Hepatocyte (in vitro differentiated cells): ENCODE results near the gene GABBR2. TPM values are rescaled to one million over a fixed set of nuclear protein-coding genes. Genes with fewer than 3 reads are reported as not detected.

ENCODE experiments used
- DNase-seq: peaks from one replicate; pipeline ENCODE4 v3.0.0-alpha.2; 2016; ENCODE audit warnings: low spot score
- H2AFZ ChIP-seq: fragments of 200-600 bp; sonication (generic); 2 replicates; pipeline ENCODE4 v1.6.0; 2016; ENCODE audit warnings: antibody characterized with exemption, mild to moderate bottlenecking
- H3K27ac ChIP-seq: fragments of 200-600 bp; sonication (generic); 2 replicates; pipeline ENCODE4 v1.5.1; 2016; ENCODE audit warnings: mild to moderate bottlenecking
- H3K27me3 ChIP-seq: fragments of 200-600 bp; sonication (generic); 2 replicates; pipeline ENCODE4 v1.6.1; 2016
- H3K36me3 ChIP-seq: fragments of 200-600 bp; sonication (generic); replicated peaks from 2 replicates; pipeline ENCODE4 v1.5.1; 2016; ENCODE audit warnings: low read depth; ENCODE audit not compliant: insufficient read depth
- H3K4me1 ChIP-seq: fragments of 200-600 bp; sonication (generic); 2 replicates; pipeline ENCODE4 v1.5.1; 2016; ENCODE audit warnings: mild to moderate bottlenecking, moderate library complexity; ENCODE audit not compliant: insufficient read depth
- H3K4me2 ChIP-seq: fragments of 200-600 bp; sonication (generic); 2 replicates; pipeline ENCODE4 v1.6.0; 2016
- H3K4me3 ChIP-seq: fragments of 200-600 bp; sonication (generic); 2 replicates; pipeline ENCODE4 v1.5.1; 2016; ENCODE audit warnings: mild to moderate bottlenecking
- H3K79me2 ChIP-seq: fragments of 200-600 bp; sonication (generic); 2 replicates; pipeline ENCODE4 v1.6.0; 2017; ENCODE audit warnings: mild to moderate bottlenecking
- H3K9me2 ChIP-seq: fragments of 200-600 bp; sonication (generic); replicated peaks from 2 replicates; pipeline ENCODE4 v1.6.0; 2017; ENCODE audit warnings: mild to moderate bottlenecking; ENCODE audit not compliant: insufficient read depth
- H3K9me3 ChIP-seq: fragments of 200-600 bp; sonication (generic); 2 replicates; pipeline ENCODE4 v1.5.1; 2016; ENCODE audit warnings: low read depth, mild to moderate bottlenecking
- H4K20me1 ChIP-seq: fragments of 200-600 bp; sonication (generic); 2 replicates; pipeline ENCODE4 v1.6.0; 2016; ENCODE audit warnings: mild to moderate bottlenecking; ENCODE audit not compliant: insufficient read depth, poor library complexity, severe bottlenecking
- EZH2 ChIP-seq: fragments of 200-600 bp; sonication (generic); IDR thresholded peaks from 2 replicates; pipeline ENCODE4 v1.6.1; 2016; ENCODE audit warnings: antibody characterized with exemption, mild to moderate bottlenecking, borderline replicate concordance
- EZH2phosphoT487 ChIP-seq: fragments of 200-600 bp; sonication (generic); IDR thresholded peaks from one replicate; pipeline ENCODE4 v1.6.1; 2018; ENCODE audit warnings: antibody characterized with exemption, mild to moderate bottlenecking, low read depth, moderate library complexity; ENCODE audit not compliant: unreplicated experiment, severe bottlenecking
- WGBS: methylation state at CpG from one replicate; pipeline ENCODE4 v1.1.6; 2016; ENCODE audit warnings: low lambda C conversion rate; ENCODE audit errors: missing lambda C conversion rate; 5-methylcytosine and 5-hydroxymethylcytosine counted together
- polyA plus RNA-seq: library from polyadenylated mRNA; unstranded; fragments of >200 nt; fragmentation: Nextera tagmentation; extraction: Ambion mirVana; gene quantifications from 2 replicates; pipeline ENCODE4 v1.2.1, GENCODE V29; 2016
- total RNA-seq: library from RNA; depleted of rRNA; stranded (reverse); fragments of >200 nt; gene quantifications from 2 replicates; pipeline ENCODE4 v1.2.3, GENCODE V29; 2014
- TF ChIP-seq, protein P1 (sequence below): fragments of 200-600 bp; sonication (generic); IDR thresholded peaks from 2 replicates; pipeline ENCODE4 v1.5.1; 2016; ENCODE audit warnings: antibody characterized with exemption, mild to moderate bottlenecking; ENCODE audit not compliant: poor library complexity

Gene GABBR2
- total and polyA plus RNA-seq, 2 experiments from 2014 or later = 0.20 to 0.28 TPM

DNA sequence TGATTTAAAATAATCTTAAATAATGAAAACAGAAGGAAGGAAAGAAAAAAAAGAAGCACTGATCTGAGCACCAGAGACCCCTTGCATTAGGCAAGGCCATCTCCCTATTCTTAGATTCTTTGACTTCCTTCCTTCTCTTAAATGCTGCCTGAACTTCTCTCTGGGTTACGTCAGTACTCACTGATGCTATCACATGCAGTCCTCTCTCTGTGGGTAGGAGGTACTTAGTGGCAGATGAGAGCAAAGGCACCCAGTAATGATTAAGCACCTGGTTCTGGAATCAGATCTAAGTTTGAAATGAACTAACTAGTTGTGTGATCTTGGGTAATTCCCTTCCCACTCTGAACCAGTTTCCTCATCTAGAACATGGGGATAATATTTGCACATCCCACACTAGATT is 343.0 kb downstream of the GABBR2 start:
- Histone ChIP-seq H3K9me3 (no peaks in the 10 kb centered on the region), H2AFZ (no peak overlapping the region), H3K4me2 (no peak overlapping the region), H3K9me2 (no peaks in the 10 kb centered on the region), H3K4me3 (no peak overlapping the region), H3K4me1 (no peaks in the 10 kb centered on the region), H4K20me1 (no peaks in the 10 kb centered on the region), H3K27ac (no peak overlapping the region), H3K27me3 (no peaks in the 10 kb centered on the region), H3K79me2 (no peaks in the 10 kb centered on the region), H3K36me3 (no peaks in the 10 kb centered on the region)
- 91% methylated on average over 1 of the region's 1 CpG for WGBS
- TF ChIP-seq, protein P1, sequence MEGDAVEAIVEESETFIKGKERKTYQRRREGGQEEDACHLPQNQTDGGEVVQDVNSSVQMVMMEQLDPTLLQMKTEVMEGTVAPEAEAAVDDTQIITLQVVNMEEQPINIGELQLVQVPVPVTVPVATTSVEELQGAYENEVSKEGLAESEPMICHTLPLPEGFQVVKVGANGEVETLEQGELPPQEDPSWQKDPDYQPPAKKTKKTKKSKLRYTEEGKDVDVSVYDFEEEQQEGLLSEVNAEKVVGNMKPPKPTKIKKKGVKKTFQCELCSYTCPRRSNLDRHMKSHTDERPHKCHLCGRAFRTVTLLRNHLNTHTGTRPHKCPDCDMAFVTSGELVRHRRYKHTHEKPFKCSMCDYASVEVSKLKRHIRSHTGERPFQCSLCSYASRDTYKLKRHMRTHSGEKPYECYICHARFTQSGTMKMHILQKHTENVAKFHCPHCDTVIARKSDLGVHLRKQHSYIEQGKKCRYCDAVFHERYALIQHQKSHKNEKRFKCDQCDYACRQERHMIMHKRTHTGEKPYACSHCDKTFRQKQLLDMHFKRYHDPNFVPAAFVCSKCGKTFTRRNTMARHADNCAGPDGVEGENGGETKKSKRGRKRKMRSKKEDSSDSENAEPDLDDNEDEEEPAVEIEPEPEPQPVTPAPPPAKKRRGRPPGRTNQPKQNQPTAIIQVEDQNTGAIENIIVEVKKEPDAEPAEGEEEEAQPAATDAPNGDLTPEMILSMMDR = no peak
- TF ChIP-seq EZH2 = no peak
- no peak for TF ChIP-seq EZH2phosphoT487
- DNase-seq = no peak

GRCh38 chr9:98365227-98365669 is 343.5 kb downstream of the GABBR2 start:
- 95% methylated on average over 1 of the region's 1 CpG for WGBS
- Histone ChIP-seq H2AFZ (no peak overlapping the region), H3K9me3 (no peaks in the 10 kb centered on the region), H4K20me1 (no peaks in the 10 kb centered on the region), H3K9me2 (no peaks in the 10 kb centered on the region), H3K79me2 (no peaks in the 10 kb centered on the region), H3K27ac (no peak overlapping the region), H3K4me1 (no peaks in the 10 kb centered on the region), H3K27me3 (no peaks in the 10 kb centered on the region), H3K36me3 (no peaks in the 10 kb centered on the region), H3K4me2 (no peak overlapping the region), H3K4me3 (no peak overlapping the region)
- TF ChIP-seq EZH2 = no peak
- TF ChIP-seq, protein P1 = peak; percentile 29
- TF ChIP-seq EZH2phosphoT487 = no peak
- no peak for DNase-seq

- WGBS = 74% methylated on average over 4 of the region's 4 CpGs
- Histone ChIP-seq H3K4me1 (no peaks in the 10 kb centered on the region), H3K36me3 (no peaks in the 10 kb centered on the region), H2AFZ (no peak overlapping the region), H3K79me2 (no peaks in the 10 kb centered on the region), H3K4me3 (no peak overlapping the region), H3K27ac (no peak overlapping the region), H4K20me1 (no peaks in the 10 kb centered on the region), H3K27me3 (no peaks in the 10 kb centered on the region), H3K4me2 (no peak overlapping the region), H3K9me3 (no peaks in the 10 kb centered on the region), H3K9me2 (no peaks in the 10 kb centered on the region)
- DNase-seq = no peak
- TF ChIP-seq EZH2 = no peak
- TF ChIP-seq, protein P1 = no peak
- TF ChIP-seq EZH2phosphoT487 = no peak
Measured at GRCh38 chr9:98364086-98364485, 344.6 kb downstream of the GABBR2 start.

GRCh38 chr9:98363644-98364043 is 345.1 kb downstream of the GABBR2 start:
- Histone ChIP-seq H3K4me1 (no peaks in the 10 kb centered on the region), H3K9me2 (no peaks in the 10 kb centered on the region), H2AFZ (no peak overlapping the region), H3K9me3 (no peaks in the 10 kb centered on the region), H3K27me3 (no peaks in the 10 kb centered on the region), H3K27ac (no peak overlapping the region), H3K4me2 (no peak overlapping the region), H4K20me1 (no peaks in the 10 kb centered on the region), H3K36me3 (no peaks in the 10 kb centered on the region), H3K79me2 (no peaks in the 10 kb centered on the region), H3K4me3 (no peak overlapping the region)
- TF ChIP-seq, protein P1 = no peak
- TF ChIP-seq EZH2phosphoT487 (no peak), EZH2 (no peak)
- DNase-seq = no peak
- WGBS = 51% methylated on average over 6 of the region's 6 CpGs
